Mucosa of descending colon (tissue), 3 donors: ENCODE measurements around the gene TMEM151B. TPM values are rescaled to one million over a fixed set of nuclear protein-coding genes. Genes with fewer than 3 reads are reported as not detected.

Source experiments
- ATAC-seq: fragments of 200-7000 bp; cut with Tn5 transposase; one replicate; pipeline ENCODE4 v1.9.1; 2020; ENCODE audit warnings: mild to moderate bottlenecking, moderate library complexity
- DNase-seq, 3 donors: peaks; one replicate each; pipeline ENCODE4 v3.0.0-alpha.2; 2020
- H3K36me3 ChIP-seq: fragments of 200-600 bp; one replicate; pipeline ENCODE4 v1.8.0; 2021; ENCODE audit warnings: low read depth, mild to moderate bottlenecking
- H3K4me1 ChIP-seq: fragments of 200-600 bp; one replicate; pipeline ENCODE4 v1.8.0; 2021; ENCODE audit warnings: low read depth, mild to moderate bottlenecking
- H3K4me3 ChIP-seq: fragments of 200-600 bp; one replicate; pipeline ENCODE4 v1.8.0; 2021; ENCODE audit warnings: mild to moderate bottlenecking
- H3K9me3 ChIP-seq: fragments of 200-600 bp; one replicate; pipeline ENCODE4 v1.8.0; 2021; ENCODE audit warnings: mild to moderate bottlenecking
- CTCF ChIP-seq: fragments of 200-600 bp; IDR thresholded peaks from one replicate; pipeline ENCODE4 v1.8.0; 2022; ENCODE audit warnings: antibody characterized with exemption, mild to moderate bottlenecking
- intact Hi-C, 2 donors: fragments of 100-400 bp; cut with DNase I in 1 of 2; cut with micrococcal nuclease in 1 of 2; formaldehyde crosslinking; loops; one replicate each; pipeline versions ENCODE4 v1.11.0 to v1.11.1; 2022; cut with DNase I, micrococcal nuclease
- total RNA-seq, 3 donors: library from RNA; stranded (reverse); fragmentation: NEBNext Ultra II Directional in 2 of 3; extraction: Animal tissue kit (Norgen Biotek cat#: 25700) in 2 of 3; gene quantifications; one replicate each; pipeline versions ENCODE4 v1.2.1 to v1.2.4, GENCODE V29; 2021 to 2023
- donor health status: DM: no; HTN: no; CAD: no; lungs with moderate emphysema.
- donor health status: DM: no; HTN: no; CAD: no.
- donor health status: DM: no; HTN: yes; CAD: no.

The TMEM151B gene
- total RNA-seq, 3 donors from 2014 or later: 0.17 to 1.4 (median 0.31) TPM

GRCh38 chr6:44298055-44298803 lies 28.0 kb downstream of the TMEM151B start:
- ATAC-seq (peak; percentile 44), DNase-seq (no peak)
- intact Hi-C loops: no loop called here
- H3K4me3 ChIP-seq: no peak overlapping the region
- no peaks in the 10 kb centered on the region for H3K9me3 ChIP-seq
- H3K36me3 ChIP-seq: no peaks in the 10 kb centered on the region
- peaks cover 10% of the 10 kb centered on the region for H3K4me1 ChIP-seq
- no peak for TF ChIP-seq CTCF

GRCh38 chr6:44298864-44299263 lies 28.6 kb downstream of the TMEM151B start:
- ATAC-seq: no peak
- no peaks in the 10 kb centered on the region for H3K36me3 ChIP-seq
- H3K9me3 ChIP-seq: no peaks in the 10 kb centered on the region
- peaks cover 10% of the 10 kb centered on the region for H3K4me1 ChIP-seq
- DNase-seq: no peak
- intact Hi-C loops: no loop called here
- no peak overlapping the region for H3K4me3 ChIP-seq
- no peak for TF ChIP-seq CTCF

- peaks cover 10% of the 10 kb centered on the region for H3K4me1 ChIP-seq
- DNase-seq (no peak), ATAC-seq (no peak)
- TF ChIP-seq CTCF: no peak
- no peak overlapping the region for H3K4me3 ChIP-seq
- H3K9me3 ChIP-seq: no peaks in the 10 kb centered on the region
- H3K36me3 ChIP-seq: no peaks in the 10 kb centered on the region
- intact Hi-C loops: no loop called here
Observed at GRCh38 chr6:44300292-44300823, 30.1 kb downstream of the TMEM151B start.

- ATAC-seq: no peak
- peaks cover 10% of the 10 kb centered on the region for H3K4me1 ChIP-seq
- intact Hi-C loops: no loop called here
- no peak for DNase-seq
- H3K36me3 ChIP-seq: no peaks in the 10 kb centered on the region
- H3K9me3 ChIP-seq: no peaks in the 10 kb centered on the region
- no peak for TF ChIP-seq CTCF
- no peak overlapping the region for H3K4me3 ChIP-seq
Observed at GRCh38 chr6:44301106-44301505, 30.9 kb downstream of the TMEM151B start.

GRCh38 chr6:44301782-44302564 lies 31.7 kb downstream of the TMEM151B start:
- Histone ChIP-seq H3K9me3 (no peaks in the 10 kb centered on the region), H3K36me3 (no peaks in the 10 kb centered on the region), H3K4me1 (peaks cover 10% of the 10 kb centered on the region), H3K4me3 (no peak overlapping the region)
- ATAC-seq: no peak
- intact Hi-C loops: no loop called here
- no peak for TF ChIP-seq CTCF
- no peak for DNase-seq
